Liver (tissue), 9 donors: Measurements from ENCODE around the gene PTGIS. TPM values are rescaled to one million over a fixed set of nuclear protein-coding genes. Genes with fewer than 3 reads are reported as not detected.

Experiments
- DNase-seq: peaks from one replicate; pipeline ENCODE4 v3.0.0-alpha.2; 2017; ENCODE audit warnings: low spot score
- H3K27ac ChIP-seq, 2 donors: one replicate each; pipeline ENCODE4 v1.7.0; 2013; ENCODE audit warnings: inconsistent platforms in 2 of 2, low read length in 2 of 2, control low read depth in 1 of 2, low read depth in 1 of 2, mild to moderate bottlenecking in 1 of 2
- H3K27me3 ChIP-seq, 4 donors: one replicate each; pipeline versions ENCODE4 v1.6.1 to v1.7.0; 2013; ENCODE audit warnings: low read length in 3 of 4, inconsistent platforms in 1 of 4, mild to moderate bottlenecking in 1 of 4, moderate library complexity in 1 of 4; ENCODE audit not compliant: control insufficient read depth in 4 of 4, insufficient read depth in 4 of 4
- H3K36me3 ChIP-seq, 4 donors: one replicate each; pipeline versions ENCODE4 v1.6.1 to v1.7.0; 2013; ENCODE audit warnings: low read length in 3 of 4, mild to moderate bottlenecking in 3 of 4, low read depth in 1 of 4, moderate library complexity in 1 of 4; ENCODE audit not compliant: control insufficient read depth in 4 of 4, insufficient read depth in 3 of 4
- H3K4me1 ChIP-seq, 4 donors: one replicate each; pipeline versions ENCODE4 v1.6.1 to v1.7.0; 2013; ENCODE audit warnings: low read length in 3 of 4, mild to moderate bottlenecking in 3 of 4, moderate library complexity in 1 of 4; ENCODE audit not compliant: control insufficient read depth in 4 of 4, insufficient read depth in 4 of 4
- H3K4me3 ChIP-seq, 3 donors: one replicate each; pipeline versions ENCODE4 v1.6.1 to v1.7.0; 2013; ENCODE audit warnings: low read length in 3 of 3, control low read depth in 1 of 3, low read depth in 1 of 3, mild to moderate bottlenecking in 1 of 3
- H3K9ac ChIP-seq, 2 donors: one replicate each; pipeline ENCODE4 v1.7.0; 2013; ENCODE audit warnings: low read length in 2 of 2, mild to moderate bottlenecking in 2 of 2, moderate library complexity in 2 of 2, control low read depth in 1 of 2, low read depth in 1 of 2
- H3K9me3 ChIP-seq, 4 donors: one replicate each; pipeline versions ENCODE4 v1.6.1 to v1.7.0; 2013; ENCODE audit warnings: low read length in 3 of 4; ENCODE audit not compliant: control insufficient read depth in 4 of 4
- ATF3 ChIP-seq: IDR thresholded peaks from 2 replicates; pipeline ENCODE4 v1.6.1; 2016; ENCODE audit warnings: antibody characterized with exemption
- CTCF ChIP-seq: fragments of 150-350 bp; IDR thresholded peaks from 2 replicates; pipeline ENCODE4 v1.5.1; 2017; ENCODE audit warnings: improper control_type of control experiment, low read depth, low read length; ENCODE audit not compliant: missing input control
- EGR1 ChIP-seq, 2 donors: IDR thresholded peaks; 2 replicates each; pipeline ENCODE4 v1.6.1; 2016 to 2018; ENCODE audit warnings: antibody characterized with exemption in 2 of 2, low read depth in 2 of 2
- FOXA1 ChIP-seq: IDR thresholded peaks from 2 replicates; pipeline ENCODE4 v1.6.1; 2016; ENCODE audit warnings: antibody characterized with exemption
- HNF4A ChIP-seq, 2 donors: conservative IDR thresholded peaks; 2 replicates each; pipeline ENCODE4 v1.6.1; 2016; ENCODE audit warnings: antibody characterized with exemption in 2 of 2, mild to moderate bottlenecking in 2 of 2
- HNF4G ChIP-seq: IDR thresholded peaks from 2 replicates; pipeline ENCODE4 v1.6.1; 2016; ENCODE audit warnings: antibody characterized with exemption
- JUND ChIP-seq, 2 donors: IDR thresholded peaks; 2 replicates each; pipeline ENCODE4 v1.6.1; 2016; ENCODE audit warnings: antibody characterized with exemption in 2 of 2
- MAX ChIP-seq: IDR thresholded peaks from 2 replicates; pipeline ENCODE4 v1.6.1; 2016; ENCODE audit warnings: antibody characterized with exemption
- RAD21 ChIP-seq, 2 donors: IDR thresholded peaks; 2 replicates each; pipeline ENCODE4 v1.6.1; 2016; ENCODE audit warnings: antibody characterized with exemption in 2 of 2, mild to moderate bottlenecking in 2 of 2
- REST ChIP-seq: IDR thresholded peaks from 2 replicates; pipeline ENCODE4 v1.6.1; 2016; ENCODE audit warnings: antibody characterized with exemption, mild to moderate bottlenecking
- RXRA ChIP-seq, 2 donors: IDR thresholded peaks; 2 replicates each; pipeline ENCODE4 v1.6.1; 2017 to 2018; ENCODE audit warnings: antibody characterized with exemption in 2 of 2, mild to moderate bottlenecking in 1 of 2
- SP1 ChIP-seq: IDR thresholded peaks from 2 replicates; pipeline ENCODE4 v1.6.1; 2018; ENCODE audit warnings: antibody characterized with exemption, mild to moderate bottlenecking
- TAF1 ChIP-seq: conservative IDR thresholded peaks from 2 replicates; pipeline ENCODE4 v1.6.1; 2016; ENCODE audit warnings: antibody characterized with exemption, mild to moderate bottlenecking
- YY1 ChIP-seq: IDR thresholded peaks from 2 replicates; pipeline ENCODE4 v1.6.1; 2016; ENCODE audit warnings: antibody characterized with exemption, mild to moderate bottlenecking
- ZBTB33 ChIP-seq: IDR thresholded peaks from 2 replicates; pipeline ENCODE4 v1.6.1; 2016; ENCODE audit warnings: antibody characterized with exemption
- WGBS: extraction: QIAGEN DNeasy Blood & Tissue Kit; methylation state at CpG from one replicate; pipeline ENCODE4 v1.1.7; 2013; 5-methylcytosine and 5-hydroxymethylcytosine counted together
- polyA plus RNA-seq, 2 donors: library from polyadenylated mRNA; stranded (reverse) in 1 of 2; unstranded in 1 of 2; fragments of 200-250 nt in 1 of 2; fragments of >200 nt in 1 of 2; fragmentation: Nextera tagmentation in 1 of 2; extraction: Ambion mirVana in 1 of 2; gene quantifications; one replicate each; pipeline versions ENCODE4 v1.2.1 to v1.2.3, GENCODE V29; 2013 to 2015
- total RNA-seq, 2 donors: library from RNA; depleted of rRNA; stranded (reverse); fragments of >200 nt; gene quantifications; one replicate each; pipeline ENCODE4 v1.2.3, GENCODE V29; 2014
- donor health status: healthy.
- donor health status: healthy.
- donor health status: healthy.
- donor health status: healthy.
- donor health status: healthy.

PTGIS gene
- total and polyA plus RNA-seq, 4 donors: 2.2 to 6.3 (median 3.8) TPM

GRCh38 chr20:49534255-49534712, 33.7 kb downstream of the PTGIS start:
- no peaks in the 10 kb centered on the region for H3K4me1 ChIP-seq
- no peaks in the 10 kb centered on the region for H3K9me3 ChIP-seq
- no peak overlapping the region for H3K9ac ChIP-seq
- TF ChIP-seq CTCF: peak; percentile 80
- TF ChIP-seq REST: no peak
- no peak for TF ChIP-seq RXRA (IDR thresholded peaks at IDR 0.05)
- no peak for TF ChIP-seq SP1
- TF ChIP-seq TAF1: no peak
- no peak for TF ChIP-seq HNF4A (conservative IDR thresholded peaks at IDR 0.05)
- no peak for TF ChIP-seq YY1
- no peak for TF ChIP-seq HNF4G
- no peak for TF ChIP-seq MAX
- no peak for TF ChIP-seq JUND (IDR thresholded peaks at IDR 0.05)
- no peak for TF ChIP-seq EGR1 (IDR thresholded peaks at IDR 0.05; ENCODE audit: low read depth in 2 of 2)
- TF ChIP-seq FOXA1: no peak
- TF ChIP-seq ATF3: no peak
- TF ChIP-seq ZBTB33: no peak
- TF ChIP-seq RAD21 (IDR thresholded peaks at IDR 0.05): peak; percentile 86 to 89
- no peaks in the 10 kb centered on the region for H3K36me3 ChIP-seq
- no peaks in the 10 kb centered on the region for H3K27me3 ChIP-seq
- WGBS: 2% methylated on average over 3 of the region's 3 CpGs
- peak; percentile 59 for DNase-seq
- H3K27ac ChIP-seq: no peak overlapping the region
- no peak overlapping the region for H3K4me3 ChIP-seq

- Histone ChIP-seq H3K4me3 (no peak overlapping the region), H3K4me1 (no peaks in the 10 kb centered on the region), H3K36me3 (peaks cover 0 to 2% (median 0%) of the 10 kb centered on the region in 4 donors), H3K27ac (no peak overlapping the region), H3K9me3 (no peaks in the 10 kb centered on the region), H3K27me3 (no peaks in the 10 kb centered on the region), H3K9ac (no peak overlapping the region)
- 83% methylated on average over 6 of the region's 6 CpGs for WGBS
- TF ChIP-seq HNF4A (conservative IDR thresholded peaks at IDR 0.05) (no peak), EGR1 (IDR thresholded peaks at IDR 0.05; ENCODE audit: low read depth in 2 of 2) (no peak), MAX (no peak), RXRA (IDR thresholded peaks at IDR 0.05) (no peak)
- no peak for DNase-seq
These were observed 35.5 kb downstream of the PTGIS start for GRCh38 chr20:49532285-49532946.
